ENCODE measurements around the gene ZNF700. TPM values are rescaled to one million over a fixed set of nuclear protein-coding genes. Genes with fewer than 3 reads are reported as not detected.
A peak's percentile ranks its signal among the peaks of the same experiment; 100 is the strongest.
"Not testable (repeated sequence)": the region's sequence is repeated elsewhere in the genome, so short reads cannot be mapped to it uniquely, and the experiment has no call there.

The ZNF700 gene
- total RNA-seq, 1 donor from 2014 or later, result 4.2 TPM

DNA sequence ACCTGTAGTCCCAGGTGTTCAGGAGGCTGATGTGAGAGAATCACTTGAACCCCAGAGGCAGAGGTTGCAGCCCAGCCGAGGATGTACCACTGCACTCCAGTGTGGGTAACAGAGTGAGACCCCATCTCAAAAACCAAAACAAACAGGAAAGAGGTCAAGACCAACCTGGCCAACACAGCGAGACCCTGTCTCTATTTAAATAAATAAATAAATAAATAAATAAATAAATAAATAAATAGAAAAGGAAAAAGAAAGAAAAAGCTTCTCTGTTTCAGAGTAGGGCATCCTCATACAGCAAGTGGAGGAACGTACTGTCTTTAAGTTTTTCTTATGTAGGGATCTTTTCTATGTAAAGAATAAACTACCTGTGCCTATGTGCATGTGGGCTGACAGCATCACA is 2.3 kb downstream of the ZNF700 start:
- ATAC-seq (ENCODE audit: poor library complexity) (no peak), DNase-seq (no peak)
- intact Hi-C loops (cut with DNase I), result no loop called here

DNA sequence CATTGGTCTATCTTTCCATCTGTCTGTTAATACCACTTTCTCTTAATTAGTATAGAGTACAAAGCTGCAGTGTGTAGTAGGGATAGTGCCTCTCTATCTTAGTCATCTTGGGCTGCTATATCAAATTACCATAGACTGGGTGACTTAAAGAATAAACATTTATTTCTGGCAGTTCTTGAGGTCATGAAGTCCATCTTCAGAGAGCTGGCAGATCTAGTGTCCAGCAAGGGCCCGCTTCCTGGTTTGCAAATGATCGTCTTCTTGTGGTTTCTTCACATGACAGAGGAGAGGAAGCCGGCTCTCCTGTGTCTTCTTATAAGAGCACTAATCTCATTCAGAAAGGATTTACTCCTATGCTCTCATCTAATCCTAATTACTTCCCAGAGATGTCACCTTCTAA is 6.1 kb downstream of the ZNF700 start:
- ATAC-seq (ENCODE audit: poor library complexity) (no peak), DNase-seq (no peak)
- intact Hi-C loops (cut with DNase I), result no loop called here

DNA sequence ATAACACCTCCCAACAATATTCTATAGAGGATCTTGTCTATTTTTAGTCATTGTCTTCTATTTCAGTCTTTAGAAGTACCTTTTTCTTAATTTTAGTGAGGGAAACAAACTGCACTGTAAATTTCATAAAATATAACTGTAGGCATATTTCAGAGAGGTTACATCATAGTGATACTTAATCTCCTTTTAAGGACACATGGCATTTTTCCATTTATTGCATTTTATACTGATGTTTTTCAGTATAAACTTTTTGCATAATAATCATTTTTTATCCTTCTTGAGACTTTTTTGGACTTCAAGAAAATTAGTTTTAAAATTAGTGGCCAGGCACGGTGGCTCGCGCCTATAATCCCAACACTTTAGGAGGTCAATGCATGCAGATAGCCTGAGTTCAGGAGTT is 6.6 kb downstream of the ZNF700 start:
- intact Hi-C loops (cut with DNase I), result no loop called here
- no peak for ATAC-seq (ENCODE audit: poor library complexity)
- no peak for DNase-seq

DNA sequence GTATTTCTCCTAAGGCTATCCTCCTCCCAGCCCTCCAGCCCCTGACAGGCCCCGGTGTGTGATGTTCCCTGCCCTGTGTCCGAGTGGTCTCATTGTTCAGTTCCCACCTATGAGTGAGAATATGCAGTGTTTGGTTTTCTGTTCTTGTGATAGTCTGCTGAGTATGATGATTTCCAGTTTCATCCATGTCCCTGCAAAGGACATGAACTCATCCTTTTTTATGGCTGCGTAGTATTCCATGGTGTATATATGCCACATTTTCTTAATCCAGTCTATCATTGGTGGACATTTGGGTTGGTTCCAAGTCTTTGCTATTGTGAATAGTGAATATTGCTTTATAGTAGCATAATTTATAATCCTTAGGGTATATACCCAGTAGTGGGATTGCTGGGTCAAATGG is 10.9 kb downstream of the ZNF700 start:
- DNase-seq; intact Hi-C loops (cut with DNase I); ATAC-seq (ENCODE audit: poor library complexity): not testable (repeated sequence)

DNA sequence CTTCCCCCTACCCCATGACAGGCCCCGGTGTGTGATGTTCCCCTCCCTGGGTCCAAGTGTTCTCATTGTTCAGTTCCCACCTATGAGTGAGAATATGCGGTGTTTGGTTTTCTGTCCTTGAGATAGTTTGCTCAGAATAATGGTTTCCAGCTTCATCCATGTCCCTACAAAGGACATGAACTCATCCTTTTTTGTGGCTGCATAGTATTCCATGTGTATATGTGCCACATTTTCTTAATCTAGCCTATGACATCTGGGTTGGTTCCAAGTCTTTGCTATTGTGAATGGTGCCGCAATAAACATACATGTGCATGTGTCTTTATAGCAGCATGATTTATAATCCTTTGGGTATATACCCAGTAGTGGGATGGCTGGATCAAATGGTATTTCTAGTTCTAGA is 13.5 kb downstream of the ZNF700 start:
- ATAC-seq (ENCODE audit: poor library complexity); DNase-seq; intact Hi-C loops (cut with DNase I): not testable (repeated sequence)

DNA sequence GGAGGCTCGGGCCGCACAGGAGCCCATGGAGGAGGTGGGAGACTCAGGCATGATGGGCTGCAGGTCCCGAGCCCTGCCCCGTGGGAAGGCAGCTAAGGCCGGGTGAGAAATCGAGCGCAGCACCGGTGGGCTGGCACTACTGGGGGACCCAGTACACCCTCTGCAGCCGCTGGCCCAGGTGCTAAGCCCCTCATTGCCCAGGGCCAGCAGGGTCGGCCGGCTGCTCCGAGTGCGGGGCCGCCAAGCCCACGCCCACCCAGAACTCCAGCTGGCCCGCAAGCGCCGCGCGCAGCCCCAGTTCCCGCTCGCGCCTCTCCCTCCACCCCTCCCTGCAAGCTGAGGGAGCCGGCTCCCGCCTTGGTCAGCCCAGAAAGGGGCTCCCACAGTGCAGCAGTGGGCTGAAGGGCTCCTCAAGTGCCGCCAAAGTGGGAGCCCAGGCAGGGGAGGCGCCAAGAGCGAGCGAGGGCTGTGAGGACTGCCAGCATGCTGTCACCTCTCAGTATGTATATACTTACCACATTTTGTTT is 16.5 kb downstream of the ZNF700 start:
- DNase-seq; intact Hi-C loops (cut with DNase I); ATAC-seq (ENCODE audit: poor library complexity): not testable (repeated sequence)

DNA sequence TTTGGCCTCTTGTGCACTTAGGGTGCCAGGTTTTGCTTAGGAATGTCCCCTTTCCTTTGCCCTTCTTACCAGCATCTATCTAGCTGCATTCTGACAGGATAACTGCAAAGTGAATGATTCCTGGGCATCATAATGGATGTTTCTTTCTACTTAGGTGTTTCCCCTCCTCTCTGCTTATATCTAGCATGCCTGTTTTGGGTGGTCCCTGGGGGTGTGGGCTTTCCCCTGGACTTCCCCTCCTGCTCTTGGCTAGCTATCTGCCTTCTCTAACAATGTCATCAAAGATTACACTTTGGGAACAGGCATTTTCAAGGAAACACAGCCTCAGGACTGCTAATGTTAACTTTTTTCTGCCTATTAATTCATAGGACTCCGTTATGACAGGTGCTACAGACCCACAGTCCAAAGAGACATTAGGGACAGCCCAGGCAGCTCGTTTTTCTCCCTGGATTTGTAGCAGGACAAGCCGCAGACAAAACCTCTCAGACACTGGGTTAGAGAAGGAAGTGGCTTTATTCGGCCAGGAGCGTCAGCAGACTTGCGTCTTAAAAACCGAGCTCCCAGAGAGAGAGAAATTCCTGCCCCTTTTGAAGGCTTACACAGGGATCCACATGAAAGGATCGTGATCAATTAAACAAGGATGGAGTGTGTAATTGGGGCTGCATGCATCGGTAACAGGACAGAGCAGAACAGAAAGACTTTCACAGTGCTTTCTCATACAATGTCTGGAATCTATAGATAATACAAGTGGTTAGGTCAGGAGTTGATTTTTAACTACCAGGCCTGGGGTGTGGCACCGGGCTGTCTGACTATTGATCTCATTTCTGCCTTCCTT is 17.3 kb downstream of the ZNF700 start:
- intact Hi-C loops (cut with DNase I), result no loop called here
- ATAC-seq (ENCODE audit: poor library complexity) (no peak), DNase-seq (no peak)

DNA sequence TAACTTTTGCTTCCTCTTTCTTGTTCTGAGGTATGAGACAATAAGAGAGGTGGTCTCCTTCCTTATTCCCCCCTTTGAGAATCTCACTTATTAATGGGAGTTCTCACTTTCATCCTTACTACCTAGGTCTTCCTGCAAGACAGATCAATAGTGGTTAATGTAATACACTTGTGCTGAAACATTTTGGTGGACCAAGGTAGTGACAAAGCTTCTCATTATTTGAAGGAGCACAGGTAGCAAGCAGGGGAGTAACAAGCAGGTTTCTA is 17.9 kb downstream of the ZNF700 start:
- intact Hi-C loops (cut with DNase I), result no loop called here
- ATAC-seq (ENCODE audit: poor library complexity) (no peak), DNase-seq (no peak)

DNA sequence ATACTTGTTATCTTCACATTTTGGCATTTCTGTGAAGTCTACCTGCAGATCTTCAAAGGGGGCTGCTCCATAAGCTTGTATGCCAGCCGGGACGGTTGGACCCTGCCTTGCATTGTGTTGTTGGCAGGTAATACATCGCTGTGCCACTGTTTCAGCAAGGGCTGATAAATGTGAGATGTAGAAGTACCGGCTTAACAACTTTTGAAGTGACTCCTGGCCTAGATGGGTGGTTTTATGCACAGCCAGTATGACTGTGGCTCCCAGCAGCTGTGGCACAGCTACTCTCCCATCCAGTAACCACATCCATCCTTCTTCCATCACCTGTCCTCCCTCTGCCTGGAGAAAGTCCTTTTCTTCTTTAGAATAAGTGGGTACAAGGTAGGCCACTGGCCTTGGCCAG is 19.7 kb downstream of the ZNF700 start:
- intact Hi-C loops (cut with DNase I), result no loop called here
- ATAC-seq (ENCODE audit: poor library complexity) (no peak), DNase-seq (no peak)

DNA sequence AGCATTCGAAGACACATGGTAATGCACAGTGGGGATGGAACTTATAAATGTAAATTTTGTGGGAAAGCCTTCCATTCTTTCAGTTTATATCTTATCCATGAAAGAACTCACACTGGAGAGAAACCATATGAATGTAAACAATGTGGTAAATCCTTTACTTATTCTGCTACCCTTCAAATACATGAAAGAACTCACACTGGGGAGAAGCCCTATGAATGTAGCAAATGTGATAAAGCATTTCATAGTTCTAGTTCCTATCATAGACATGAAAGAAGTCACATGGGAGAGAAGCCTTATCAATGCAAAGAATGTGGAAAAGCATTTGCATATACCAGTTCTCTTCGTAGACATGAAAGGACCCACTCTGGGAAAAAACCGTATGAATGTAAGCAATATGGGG is 23.7 kb downstream of the ZNF700 start:
- DNase-seq, result no peak
- no peak for ATAC-seq (ENCODE audit: poor library complexity)
- intact Hi-C loops (cut with DNase I), result no loop called here

DNA sequence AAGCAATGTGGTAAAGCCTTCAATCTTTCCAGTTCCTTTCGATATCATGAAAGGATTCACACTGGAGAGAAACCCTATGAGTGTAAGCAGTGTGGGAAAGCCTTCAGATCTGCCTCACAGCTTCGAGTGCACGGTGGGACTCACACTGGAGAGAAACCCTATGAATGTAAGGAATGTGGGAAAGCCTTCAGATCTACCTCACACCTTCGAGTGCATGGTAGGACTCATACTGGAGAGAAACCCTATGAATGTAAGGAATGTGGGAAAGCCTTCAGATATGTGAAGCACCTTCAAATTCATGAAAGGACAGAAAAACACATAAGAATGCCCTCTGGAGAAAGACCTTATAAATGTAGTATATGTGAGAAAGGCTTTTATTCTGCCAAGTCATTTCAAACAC is 24.3 kb downstream of the ZNF700 start:
- intact Hi-C loops (cut with DNase I), result no loop called here
- DNase-seq (no peak), ATAC-seq (ENCODE audit: poor library complexity) (no peak)

DNA sequence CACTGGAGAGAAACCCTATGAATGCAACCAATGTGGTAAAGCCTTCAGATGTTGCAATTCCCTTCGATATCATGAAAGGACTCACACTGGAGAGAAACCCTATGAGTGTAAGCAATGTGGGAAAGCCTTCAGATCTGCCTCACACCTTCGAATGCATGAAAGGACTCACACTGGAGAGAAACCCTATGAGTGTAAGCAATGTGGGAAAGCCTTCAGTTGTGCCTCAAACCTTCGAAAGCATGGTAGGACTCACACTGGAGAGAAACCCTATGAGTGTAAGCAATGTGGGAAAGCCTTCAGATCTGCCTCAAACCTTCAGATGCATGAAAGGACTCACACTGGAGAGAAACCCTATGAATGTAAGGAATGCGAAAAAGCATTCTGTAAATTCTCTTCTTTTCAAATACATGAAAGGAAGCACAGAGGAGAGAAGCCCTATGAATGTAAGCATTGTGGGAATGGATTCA is 24.7 kb downstream of the ZNF700 start:
- intact Hi-C loops (cut with DNase I); ATAC-seq (ENCODE audit: poor library complexity); DNase-seq: not testable (repeated sequence)

DNA sequence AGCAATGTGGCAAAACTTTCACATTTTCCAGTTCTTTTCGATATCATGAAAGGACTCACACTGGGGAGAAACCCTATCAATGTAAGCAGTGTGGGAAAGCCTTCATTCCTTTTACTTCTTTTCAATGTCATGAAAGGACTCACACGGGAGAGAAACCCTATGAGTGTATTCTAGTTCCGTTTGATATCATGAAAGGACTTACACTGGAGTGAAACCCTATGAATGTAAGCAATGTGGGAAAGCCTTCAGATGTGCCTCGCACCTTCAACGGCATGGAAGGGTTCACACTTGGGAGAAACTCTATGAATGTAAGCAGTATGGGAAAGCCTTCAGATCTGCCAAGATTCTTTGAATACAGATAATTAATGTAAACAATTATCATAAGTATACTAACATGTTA is 25.4 kb downstream of the ZNF700 start:
- DNase-seq (no peak), ATAC-seq (ENCODE audit: poor library complexity) (no peak)
- intact Hi-C loops (cut with DNase I), result no loop called here

DNA sequence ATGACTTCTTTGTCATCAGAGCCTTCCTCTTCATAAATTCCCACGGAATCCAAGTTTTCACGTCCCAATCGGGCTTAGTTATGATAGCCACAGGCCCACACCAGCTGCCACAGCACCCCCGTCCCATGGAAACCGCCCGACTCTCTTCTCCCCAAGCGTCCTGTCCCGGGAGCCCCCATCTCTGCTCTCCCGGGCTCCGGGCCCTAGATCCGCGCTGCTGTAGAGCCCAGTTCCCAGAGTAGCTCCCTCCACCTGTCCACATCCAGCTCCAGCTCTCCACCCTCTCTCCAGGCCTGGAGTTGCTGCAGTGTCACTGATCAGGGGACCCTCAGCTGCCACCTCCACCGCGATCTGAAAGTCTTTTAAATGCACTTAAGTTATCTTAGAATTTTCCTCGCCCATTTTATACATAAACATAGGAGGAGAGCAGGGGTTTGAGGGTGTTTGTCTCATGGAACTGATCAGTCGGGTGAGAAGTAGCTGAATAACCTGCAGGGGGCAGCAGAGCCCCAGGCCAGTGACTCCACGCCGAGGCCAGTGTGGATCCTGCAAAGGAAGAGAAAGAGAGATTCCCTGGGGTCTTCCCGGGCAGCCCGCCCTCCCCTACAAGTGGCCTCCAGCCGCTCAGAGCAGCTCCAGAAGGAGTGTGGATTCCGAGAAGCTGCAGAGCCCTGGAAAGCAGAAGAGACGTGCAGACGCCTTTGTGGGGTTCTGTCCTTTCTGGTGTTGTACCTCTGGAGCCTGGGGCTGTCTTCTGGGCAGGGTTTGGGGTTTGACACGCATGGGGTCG is 38.9 kb downstream of the ZNF700 start:
- intact Hi-C loops (cut with DNase I), result loop anchor here (1.0 to 10.0 kb wide), 2 partner anchors 24 to 181 kb away; partner anchors contain the start of gene ZNF20
- peak; percentile 92 for DNase-seq
- peak; percentile 91 for ATAC-seq (ENCODE audit: poor library complexity)

DNA sequence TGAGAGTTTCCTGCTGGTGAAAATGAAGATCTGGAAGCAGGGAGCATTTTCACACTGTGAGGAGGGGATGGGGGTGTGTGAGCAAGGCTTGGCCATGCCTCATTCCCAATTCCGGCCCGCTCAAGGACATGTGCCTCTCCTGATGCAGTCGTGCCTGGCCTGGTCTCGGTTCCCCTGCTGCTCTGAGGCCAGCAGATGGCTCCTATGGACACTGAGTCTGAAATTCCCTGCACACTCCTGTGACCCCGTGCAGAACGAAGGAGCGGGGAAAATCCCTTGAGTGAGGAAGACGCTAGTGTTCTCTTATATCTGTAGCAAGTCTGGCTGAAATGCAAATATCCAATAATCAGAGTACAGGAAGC is 39.6 kb downstream of the ZNF700 start:
- intact Hi-C loops (cut with DNase I), result loop anchor here (1.0 to 10.0 kb wide), 2 partner anchors 23 to 180 kb away; partner anchors contain the start of gene ZNF20
- ATAC-seq (ENCODE audit: poor library complexity) (peak; percentile 61), DNase-seq (peak; percentile 57)

DNA sequence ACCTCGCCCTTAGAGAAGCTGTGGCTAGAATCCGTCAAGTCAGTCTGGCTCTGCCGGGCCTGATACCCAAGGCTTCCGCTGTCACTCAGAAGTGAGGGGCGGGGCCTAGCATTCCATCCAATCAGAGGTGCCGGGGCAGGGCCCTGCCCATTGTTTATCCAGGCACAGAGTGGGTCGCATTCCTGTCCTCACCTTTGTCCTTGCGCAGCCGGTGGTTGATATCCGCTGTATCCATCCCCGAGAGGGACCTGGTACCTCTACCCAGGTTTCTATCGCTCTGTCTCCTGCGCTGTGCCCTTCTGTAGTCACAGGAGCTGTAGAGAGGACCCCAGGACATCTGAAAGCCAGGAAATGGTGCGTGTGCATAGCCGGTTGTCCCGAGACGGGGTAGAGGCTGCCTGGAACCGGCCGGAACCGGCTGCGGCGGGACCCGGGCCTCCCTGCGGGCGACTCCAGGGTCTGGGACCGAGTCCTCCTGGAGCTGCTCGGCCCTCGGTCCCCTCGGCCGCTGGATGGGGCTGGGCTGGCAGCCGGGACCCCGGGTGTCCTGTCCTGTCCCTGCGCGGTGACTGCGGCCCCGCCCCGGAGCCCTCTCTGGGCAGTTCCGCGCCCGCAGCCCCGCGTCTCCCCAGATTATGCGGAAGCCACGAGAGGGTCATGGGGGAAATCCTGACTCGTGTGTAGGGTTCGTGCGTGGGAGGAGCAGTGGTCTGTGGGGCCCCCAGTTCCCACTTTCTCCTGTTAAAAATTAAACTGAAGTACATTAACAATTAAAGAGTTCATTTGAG is 40.1 kb downstream of the ZNF700 start, which contains the start of gene ZNF763:
TSS of gene ZNF763 (plus strand) at position 183 of the 788 bp plus-strand sequence. CDS start at position 352, 169 bp downstream.
- intact Hi-C loops (cut with DNase I), result loop anchor here (1.0 to 10.0 kb wide), 2 partner anchors 22 to 180 kb away; partner anchors contain the start of gene ZNF20
- ATAC-seq (ENCODE audit: poor library complexity) (peak; percentile 100), DNase-seq (peak; percentile 97)

DNA sequence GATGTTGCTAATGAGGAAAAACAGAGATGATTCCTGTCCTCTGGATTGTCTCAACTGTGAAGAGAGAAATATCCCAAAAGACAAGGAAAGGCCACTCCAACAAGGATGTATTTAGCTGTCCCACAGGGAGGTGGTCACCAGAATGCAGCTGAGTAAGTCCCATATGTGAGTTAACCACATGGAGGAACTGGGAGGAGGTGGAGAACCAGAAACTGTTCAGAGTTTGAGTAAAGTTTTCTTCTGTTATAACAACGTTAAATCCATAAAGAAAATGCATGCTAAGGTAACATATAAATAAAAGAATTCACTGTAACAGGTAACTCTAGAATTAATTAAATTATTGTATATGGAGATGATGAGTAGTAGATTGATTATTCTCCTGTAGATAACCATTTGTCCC is 45.3 kb downstream of the ZNF700 start:
- no peak for ATAC-seq (ENCODE audit: poor library complexity)
- no peak for DNase-seq
- intact Hi-C loops (cut with DNase I), result no loop called here

DNA sequence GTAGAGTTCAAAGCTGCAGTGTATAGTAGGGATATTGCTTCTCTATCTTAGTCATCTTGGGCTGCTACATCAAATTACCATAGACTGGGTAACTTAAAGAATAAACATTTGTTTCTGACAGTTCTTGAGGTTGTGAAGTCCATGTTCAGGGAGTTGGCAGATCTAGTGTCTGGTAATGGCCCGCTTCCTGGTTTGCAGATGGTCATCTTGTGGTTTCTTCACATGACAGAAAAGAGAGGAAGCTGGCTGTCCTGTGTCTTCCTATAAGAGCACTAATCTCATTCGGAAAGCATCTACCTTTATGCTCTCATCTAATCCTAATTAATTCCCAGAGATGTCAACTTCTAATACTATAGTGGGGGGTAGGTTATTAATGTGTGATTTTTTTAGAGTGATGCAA is 46.1 kb downstream of the ZNF700 start:
- DNase-seq (no peak), ATAC-seq (ENCODE audit: poor library complexity) (no peak)
- intact Hi-C loops (cut with DNase I), result no loop called here

Data from Right ventricle myocardium superior (tissue), 1 donor.